Ecto neural progenitor cell (in vitro differentiated cells): ENCODE data around the gene PPT1.

Experiments
- DNase-seq: peaks from one replicate; pipeline ENCODE4 v3.0.0-alpha.2; 2018; ENCODE audit warnings: low spot score

PPT1 gene

GRCh38 chr1:40096977-40097782 lies at the start of gene PPT1:
Gene PPT1 (minus strand): TSS chr1:40097252. CDS start chr1:40097238, 14 bp downstream.
- DNase-seq: peak; percentile 90

GRCh38 chr1:40143891-40144575 lies 47.0 kb upstream of the PPT1 start:
- peak; percentile 67 for DNase-seq

- no peak for DNase-seq
Observed at GRCh38 chr1:40141878-40142535, 45.0 kb upstream of the PPT1 start.

GRCh38 chr1:40140211-40140973 lies 43.3 kb upstream of the PPT1 start:
- DNase-seq: no peak

GRCh38 chr1:40133839-40134238 lies 36.8 kb upstream of the PPT1 start:
- DNase-seq: no peak

- no peak for DNase-seq
Observed at GRCh38 chr1:40133312-40133665, 36.2 kb upstream of the PPT1 start.

- DNase-seq: no peak
Observed at GRCh38 chr1:40132383-40133311, 35.6 kb upstream of the PPT1 start.

GRCh38 chr1:40130892-40131291 lies 33.8 kb upstream of the PPT1 start:
- DNase-seq: no peak

GRCh38 chr1:40122855-40123254 lies 25.8 kb upstream of the PPT1 start:
- no peak for DNase-seq

GRCh38 chr1:40120128-40120527 lies 23.1 kb upstream of the PPT1 start:
- no peak for DNase-seq

- no peak for DNase-seq
Observed at GRCh38 chr1:40114400-40114799, 17.3 kb upstream of the PPT1 start.

GRCh38 chr1:40110389-40110788 lies 13.3 kb upstream of the PPT1 start:
- DNase-seq: no peak

GRCh38 chr1:40107290-40107959 lies 10.4 kb upstream of the PPT1 start:
- no peak for DNase-seq

GRCh38 chr1:40105028-40105427 lies 8.0 kb upstream of the PPT1 start:
- no peak for DNase-seq

GRCh38 chr1:40102896-40103295 lies 5.8 kb upstream of the PPT1 start:
- DNase-seq: no peak

GRCh38 chr1:40102038-40102437 lies 5.0 kb upstream of the PPT1 start:
- DNase-seq: no peak

GRCh38 chr1:40096646-40096976 lies 441 bp downstream of the PPT1 start:
- no peak for DNase-seq

GRCh38 chr1:40095806-40096205 lies 1.2 kb downstream of the PPT1 start:
- DNase-seq: no peak

GRCh38 chr1:40094466-40095110 lies 2.5 kb downstream of the PPT1 start:
- DNase-seq: no peak
